HepG2 (cell line): Measurements from ENCODE around the gene CSF3R. TPM values are rescaled to one million over a fixed set of nuclear protein-coding genes. Genes with fewer than 3 reads are reported as not detected.

Source experiments
- HNF4A ChIP-seq: sonication (generic); formaldehyde crosslinking; IDR thresholded peaks from 2 replicates; pipeline ENCODE4 v1.4.0; 2020; ENCODE audit warnings: missing genetic modification reagents
- SOX13 ChIP-seq, 3 experiments: fragments of 450-650 bp in 1 of 3; sonication (generic) in 1 of 3; formaldehyde crosslinking in 1 of 3; IDR thresholded peaks in 2 of 3; conservative IDR thresholded peaks in 1 of 3; 2 replicates each; pipeline versions ENCODE4 v1.5.0 to v1.6.1; 2016 to 2020; ENCODE audit warnings: antibody characterized with exemption in 1 of 3, mild to moderate bottlenecking in 1 of 3, missing compliant biosample characterization in 1 of 3, missing genetic modification reagents in 1 of 3, moderate library complexity in 1 of 3
- SP5 ChIP-seq: IDR thresholded peaks from 2 replicates; pipeline ENCODE4 v1.6.1; 2016; ENCODE audit warnings: low read depth, borderline replicate concordance
- YY1 ChIP-seq: IDR thresholded peaks from 2 replicates; pipeline ENCODE4 v1.6.1; 2011; ENCODE audit warnings: low read length, low read depth, moderate library complexity, mild to moderate bottlenecking; ENCODE audit not compliant: insufficient read depth, insufficient replicate concordance
- ZFP62 ChIP-seq: sonication (generic); formaldehyde crosslinking; IDR thresholded peaks from 2 replicates; pipeline ENCODE4 v1.4.0; 2020; ENCODE audit warnings: missing genetic modification reagents
- ZKSCAN5 ChIP-seq: sonication (generic); formaldehyde crosslinking; IDR thresholded peaks from 2 replicates; pipeline ENCODE4 v1.5.1; 2020; ENCODE audit warnings: mild to moderate bottlenecking, missing genetic modification reagents
- ZNF121 ChIP-seq: sonication (generic); formaldehyde crosslinking; IDR thresholded peaks from 2 replicates; pipeline ENCODE4 v1.5.0; 2020; ENCODE audit warnings: mild to moderate bottlenecking, missing genetic modification reagents
- polyA plus RNA-seq, 8 experiments: library from polyadenylated mRNA; depleted of rRNA in 3 of 8; stranded (reverse) in 7 of 8; unstranded in 1 of 8; fragments of >200 nt; fragmentation: Illumina TruSeq in 4 of 8; extraction: Trizol in 4 of 8; gene quantifications; 2 replicates each; pipeline versions ENCODE4 v1.2.1 to v1.2.3, GENCODE V29; 2011 to 2016; ENCODE audit warnings: low read depth in 4 of 8, missing spikeins in 1 of 8, mixed read lengths in 1 of 8; ENCODE audit not compliant: insufficient read depth in 1 of 8
- total RNA-seq, 5 experiments: library from RNA; depleted of rRNA; stranded (reverse); fragments of >200 nt; fragmentation: Illumina TruSeq; extraction: Trizol; gene quantifications; 2 replicates each; pipeline ENCODE4 v1.2.3, GENCODE V29; 2016; ENCODE audit warnings: low read depth in 1 of 5
- TF ChIP-seq, protein P1 (sequence below): fragments of 450-650 bp; IDR thresholded peaks from 2 replicates; pipeline ENCODE4 v1.6.1; 2016
- TF ChIP-seq, protein P2 (sequence below): sonication (generic); formaldehyde crosslinking; IDR thresholded peaks from 2 replicates; pipeline ENCODE4 v1.4.0; 2020; ENCODE audit warnings: low read depth, missing genetic modification reagents
- TF ChIP-seq, protein P3 (sequence below): sonication (generic); formaldehyde crosslinking; IDR thresholded peaks from 2 replicates; pipeline ENCODE4 v1.8.0; 2022; ENCODE audit warnings: mild to moderate bottlenecking, missing genetic modification reagents, moderate library complexity
- TF ChIP-seq, protein P4 (sequence below): sonication (generic); formaldehyde crosslinking; IDR thresholded peaks from 2 replicates; pipeline ENCODE4 v1.5.1; 2020; ENCODE audit warnings: mild to moderate bottlenecking, missing genetic modification reagents, borderline replicate concordance
- TF ChIP-seq, protein P5 (sequence below): sonication (generic); formaldehyde crosslinking; conservative IDR thresholded peaks from 2 replicates; pipeline ENCODE4 v1.8.1; 2023; ENCODE audit warnings: missing genetic modification reagents

Gene CSF3R
- total and polyA plus RNA-seq, 2 of the 13 experiments (the other 11 are each of a cell fraction or from before 2014, with no cell fraction given) = 11.9 to 28.8 TPM

DNA sequence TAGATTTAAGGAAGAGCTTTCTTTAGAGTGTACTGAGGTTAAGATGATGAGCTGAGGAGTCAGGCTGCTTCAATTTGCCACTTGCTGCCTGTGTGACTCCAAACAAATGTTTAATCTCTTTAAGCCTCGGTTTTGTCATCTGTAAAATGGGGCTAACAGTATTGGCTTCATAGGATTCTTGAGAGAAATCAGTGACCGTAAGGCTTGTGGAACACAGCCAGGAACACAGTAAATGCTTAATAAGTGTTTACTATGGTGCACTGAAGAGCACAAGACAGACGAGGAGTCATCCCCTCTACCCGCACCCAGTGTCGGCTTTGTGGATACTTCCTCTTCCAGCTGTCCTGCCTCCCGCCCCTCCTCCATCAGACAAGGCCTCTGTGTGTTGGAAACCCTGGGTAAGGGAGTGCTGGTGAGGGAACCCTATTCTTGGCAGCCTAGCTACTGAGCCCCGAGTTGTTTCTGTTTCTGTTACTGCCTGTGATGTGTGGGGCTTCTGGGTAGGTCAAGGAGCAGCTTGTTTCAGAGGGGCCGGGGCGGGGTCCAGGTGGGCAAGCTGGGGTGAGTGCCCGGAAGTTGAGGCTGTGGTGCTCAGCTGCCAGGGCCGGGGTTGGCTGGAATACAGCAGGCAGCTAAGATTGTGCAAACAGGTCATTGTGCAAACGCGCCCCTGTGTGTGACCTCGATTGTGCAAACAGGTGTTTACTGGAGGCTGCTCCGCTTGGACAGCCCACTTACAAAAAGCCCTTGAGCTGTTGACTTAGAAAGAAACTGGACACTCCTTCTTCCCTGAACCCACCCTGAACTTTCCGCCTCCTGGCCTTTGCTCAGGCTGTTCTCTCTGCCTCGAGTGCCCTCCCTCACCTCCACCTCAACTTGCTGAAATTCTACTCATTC lies 4.0 kb upstream of the CSF3R start (continued):
- TF ChIP-seq, protein P1, sequence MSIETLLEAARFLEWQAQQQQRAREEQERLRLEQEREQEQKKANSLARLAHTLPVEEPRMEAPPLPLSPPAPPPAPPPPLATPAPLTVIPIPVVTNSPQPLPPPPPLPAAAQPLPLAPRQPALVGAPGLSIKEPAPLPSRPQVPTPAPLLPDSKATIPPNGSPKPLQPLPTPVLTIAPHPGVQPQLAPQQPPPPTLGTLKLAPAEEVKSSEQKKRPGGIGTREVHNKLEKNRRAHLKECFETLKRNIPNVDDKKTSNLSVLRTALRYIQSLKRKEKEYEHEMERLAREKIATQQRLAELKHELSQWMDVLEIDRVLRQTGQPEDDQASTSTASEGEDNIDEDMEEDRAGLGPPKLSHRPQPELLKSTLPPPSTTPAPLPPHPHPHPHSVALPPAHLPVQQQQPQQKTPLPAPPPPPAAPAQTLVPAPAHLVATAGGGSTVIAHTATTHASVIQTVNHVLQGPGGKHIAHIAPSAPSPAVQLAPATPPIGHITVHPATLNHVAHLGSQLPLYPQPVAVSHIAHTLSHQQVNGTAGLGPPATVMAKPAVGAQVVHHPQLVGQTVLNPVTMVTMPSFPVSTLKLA = peak; percentile 49
- TF ChIP-seq SOX13 (IDR thresholded peaks at IDR 0.05) = peak; percentile 93
- peak in 1 of 2 experiments; percentile 97; a peak in 2 of 4 replicates for TF ChIP-seq SOX13 (CRISPR knock-in tag; conservative IDR thresholded peaks at IDR 0.05 in 1 of 2, IDR thresholded peaks at IDR 0.05 in 1 of 2)
- peak; percentile 96 for TF ChIP-seq SP5 (CRISPR knock-in tag)
- TF ChIP-seq HNF4A (CRISPR knock-in tag) = peak; percentile 98
- TF ChIP-seq YY1 = peak; percentile 72
- TF ChIP-seq, protein P2, sequence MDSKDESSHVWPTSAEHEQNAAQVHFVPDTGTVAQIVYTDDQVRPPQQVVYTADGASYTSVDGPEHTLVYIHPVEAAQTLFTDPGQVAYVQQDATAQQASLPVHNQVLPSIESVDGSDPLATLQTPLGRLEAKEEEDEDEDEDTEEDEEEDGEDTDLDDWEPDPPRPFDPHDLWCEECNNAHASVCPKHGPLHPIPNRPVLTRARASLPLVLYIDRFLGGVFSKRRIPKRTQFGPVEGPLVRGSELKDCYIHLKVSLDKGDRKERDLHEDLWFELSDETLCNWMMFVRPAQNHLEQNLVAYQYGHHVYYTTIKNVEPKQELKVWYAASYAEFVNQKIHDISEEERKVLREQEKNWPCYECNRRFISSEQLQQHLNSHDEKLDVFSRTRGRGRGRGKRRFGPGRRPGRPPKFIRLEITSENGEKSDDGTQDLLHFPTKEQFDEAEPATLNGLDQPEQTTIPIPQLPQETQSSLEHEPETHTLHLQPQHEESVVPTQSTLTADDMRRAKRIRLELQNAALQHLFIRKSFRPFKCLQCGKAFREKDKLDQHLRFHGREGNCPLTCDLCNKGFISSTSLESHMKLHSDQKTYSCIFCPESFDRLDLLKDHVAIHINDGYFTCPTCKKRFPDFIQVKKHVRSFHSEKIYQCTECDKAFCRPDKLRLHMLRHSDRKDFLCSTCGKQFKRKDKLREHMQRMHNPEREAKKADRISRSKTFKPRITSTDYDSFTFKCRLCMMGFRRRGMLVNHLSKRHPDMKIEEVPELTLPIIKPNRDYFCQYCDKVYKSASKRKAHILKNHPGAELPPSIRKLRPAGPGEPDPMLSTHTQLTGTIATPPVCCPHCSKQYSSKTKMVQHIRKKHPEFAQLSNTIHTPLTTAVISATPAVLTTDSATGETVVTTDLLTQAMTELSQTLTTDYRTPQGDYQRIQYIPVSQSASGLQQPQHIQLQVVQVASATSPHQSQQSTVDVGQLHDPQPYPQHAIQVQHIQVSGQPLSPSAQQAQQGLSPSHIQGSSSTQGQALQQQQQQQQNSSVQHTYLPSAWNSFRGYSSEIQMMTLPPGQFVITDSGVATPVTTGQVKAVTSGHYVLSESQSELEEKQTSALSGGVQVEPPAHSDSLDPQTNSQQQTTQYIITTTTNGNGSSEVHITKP = peak; percentile 61; the same call in 1 of the 2 replicates
- TF ChIP-seq ZFP62 = 0 out of 2 replicates have a peak, but pooled peaks have one; percentile 89
- TF ChIP-seq ZNF121 (CRISPR knock-in tag) = peak; percentile 65; the same call in 1 of the 2 replicates
- TF ChIP-seq, protein P3, sequence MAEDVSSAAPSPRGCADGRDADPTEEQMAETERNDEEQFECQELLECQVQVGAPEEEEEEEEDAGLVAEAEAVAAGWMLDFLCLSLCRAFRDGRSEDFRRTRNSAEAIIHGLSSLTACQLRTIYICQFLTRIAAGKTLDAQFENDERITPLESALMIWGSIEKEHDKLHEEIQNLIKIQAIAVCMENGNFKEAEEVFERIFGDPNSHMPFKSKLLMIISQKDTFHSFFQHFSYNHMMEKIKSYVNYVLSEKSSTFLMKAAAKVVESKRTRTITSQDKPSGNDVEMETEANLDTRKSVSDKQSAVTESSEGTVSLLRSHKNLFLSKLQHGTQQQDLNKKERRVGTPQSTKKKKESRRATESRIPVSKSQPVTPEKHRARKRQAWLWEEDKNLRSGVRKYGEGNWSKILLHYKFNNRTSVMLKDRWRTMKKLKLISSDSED (CRISPR knock-in tag) = no peak
- TF ChIP-seq, protein P4, sequence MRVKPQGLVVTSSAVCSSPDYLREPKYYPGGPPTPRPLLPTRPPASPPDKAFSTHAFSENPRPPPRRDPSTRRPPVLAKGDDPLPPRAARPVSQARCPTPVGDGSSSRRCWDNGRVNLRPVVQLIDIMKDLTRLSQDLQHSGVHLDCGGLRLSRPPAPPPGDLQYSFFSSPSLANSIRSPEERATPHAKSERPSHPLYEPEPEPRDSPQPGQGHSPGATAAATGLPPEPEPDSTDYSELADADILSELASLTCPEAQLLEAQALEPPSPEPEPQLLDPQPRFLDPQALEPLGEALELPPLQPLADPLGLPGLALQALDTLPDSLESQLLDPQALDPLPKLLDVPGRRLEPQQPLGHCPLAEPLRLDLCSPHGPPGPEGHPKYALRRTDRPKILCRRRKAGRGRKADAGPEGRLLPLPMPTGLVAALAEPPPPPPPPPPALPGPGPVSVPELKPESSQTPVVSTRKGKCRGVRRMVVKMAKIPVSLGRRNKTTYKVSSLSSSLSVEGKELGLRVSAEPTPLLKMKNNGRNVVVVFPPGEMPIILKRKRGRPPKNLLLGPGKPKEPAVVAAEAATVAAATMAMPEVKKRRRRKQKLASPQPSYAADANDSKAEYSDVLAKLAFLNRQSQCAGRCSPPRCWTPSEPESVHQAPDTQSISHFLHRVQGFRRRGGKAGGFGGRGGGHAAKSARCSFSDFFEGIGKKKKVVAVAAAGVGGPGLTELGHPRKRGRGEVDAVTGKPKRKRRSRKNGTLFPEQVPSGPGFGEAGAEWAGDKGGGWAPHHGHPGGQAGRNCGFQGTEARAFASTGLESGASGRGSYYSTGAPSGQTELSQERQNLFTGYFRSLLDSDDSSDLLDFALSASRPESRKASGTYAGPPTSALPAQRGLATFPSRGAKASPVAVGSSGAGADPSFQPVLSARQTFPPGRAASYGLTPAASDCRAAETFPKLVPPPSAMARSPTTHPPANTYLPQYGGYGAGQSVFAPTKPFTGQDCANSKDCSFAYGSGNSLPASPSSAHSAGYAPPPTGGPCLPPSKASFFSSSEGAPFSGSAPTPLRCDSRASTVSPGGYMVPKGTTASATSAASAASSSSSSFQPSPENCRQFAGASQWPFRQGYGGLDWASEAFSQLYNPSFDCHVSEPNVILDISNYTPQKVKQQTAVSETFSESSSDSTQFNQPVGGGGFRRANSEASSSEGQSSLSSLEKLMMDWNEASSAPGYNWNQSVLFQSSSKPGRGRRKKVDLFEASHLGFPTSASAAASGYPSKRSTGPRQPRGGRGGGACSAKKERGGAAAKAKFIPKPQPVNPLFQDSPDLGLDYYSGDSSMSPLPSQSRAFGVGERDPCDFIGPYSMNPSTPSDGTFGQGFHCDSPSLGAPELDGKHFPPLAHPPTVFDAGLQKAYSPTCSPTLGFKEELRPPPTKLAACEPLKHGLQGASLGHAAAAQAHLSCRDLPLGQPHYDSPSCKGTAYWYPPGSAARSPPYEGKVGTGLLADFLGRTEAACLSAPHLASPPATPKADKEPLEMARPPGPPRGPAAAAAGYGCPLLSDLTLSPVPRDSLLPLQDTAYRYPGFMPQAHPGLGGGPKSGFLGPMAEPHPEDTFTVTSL (CRISPR knock-in tag) = peak; percentile 88
- TF ChIP-seq, protein P5, sequence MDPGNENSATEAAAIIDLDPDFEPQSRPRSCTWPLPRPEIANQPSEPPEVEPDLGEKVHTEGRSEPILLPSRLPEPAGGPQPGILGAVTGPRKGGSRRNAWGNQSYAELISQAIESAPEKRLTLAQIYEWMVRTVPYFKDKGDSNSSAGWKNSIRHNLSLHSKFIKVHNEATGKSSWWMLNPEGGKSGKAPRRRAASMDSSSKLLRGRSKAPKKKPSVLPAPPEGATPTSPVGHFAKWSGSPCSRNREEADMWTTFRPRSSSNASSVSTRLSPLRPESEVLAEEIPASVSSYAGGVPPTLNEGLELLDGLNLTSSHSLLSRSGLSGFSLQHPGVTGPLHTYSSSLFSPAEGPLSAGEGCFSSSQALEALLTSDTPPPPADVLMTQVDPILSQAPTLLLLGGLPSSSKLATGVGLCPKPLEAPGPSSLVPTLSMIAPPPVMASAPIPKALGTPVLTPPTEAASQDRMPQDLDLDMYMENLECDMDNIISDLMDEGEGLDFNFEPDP (CRISPR knock-in tag) = 0 out of 2 replicates have a peak, but pooled peaks have one; percentile 52
- TF ChIP-seq ZKSCAN5 (CRISPR knock-in tag) = 0 out of 2 replicates have a peak, but pooled peaks have one; percentile 72
